Body of pancreas (tissue), 4 donors: Measurements from ENCODE around the gene ANXA6. TPM values are rescaled to one million over a fixed set of nuclear protein-coding genes. Genes with fewer than 3 reads are reported as not detected.

Experiments
- ATAC-seq: fragments of 150-250 bp; one replicate; pipeline ENCODE4 v1.9.1; 2016
- DNase-seq, 4 donors: peaks; one replicate each; pipeline ENCODE4 v3.0.0-alpha.2; 2019
- H3K27ac ChIP-seq, 4 donors: fragments of 200-600 bp; sonication (generic); 1 replicate in 3 of 4; 2 replicates in 1 of 4; pipeline versions ENCODE4 v1.5.1 to v1.6.1; 2016 to 2019; ENCODE audit warnings: mild to moderate bottlenecking in 1 of 4, mixed read lengths in 1 of 4, moderate library complexity in 1 of 4
- H3K27me3 ChIP-seq, 2 donors: fragments of 200-600 bp; sonication (generic); one replicate each; pipeline ENCODE4 v1.6.0; 2016; ENCODE audit warnings: mild to moderate bottlenecking in 1 of 2
- H3K36me3 ChIP-seq, 2 donors: fragments of 200-600 bp; sonication (generic); replicated peaks in 1 of 2; 2 replicates each; pipeline ENCODE4 v1.5.1; 2016; ENCODE audit warnings: low read depth in 2 of 2; ENCODE audit not compliant: insufficient read depth in 1 of 2
- H3K4me1 ChIP-seq: fragments of 200-600 bp; sonication (generic); one replicate; pipeline ENCODE4 v1.6.0; 2016
- H3K4me3 ChIP-seq, 2 donors: fragments of 200-600 bp; sonication (generic); 1 replicate in 1 of 2; 2 replicates in 1 of 2; pipeline ENCODE4 v1.5.1; 2016 to 2019
- H3K9me3 ChIP-seq, 3 donors: fragments of 200-600 bp; sonication (generic); 1 replicate in 2 of 3; 2 replicates in 1 of 3; pipeline ENCODE4 v1.5.1; 2016
- POLR2A ChIP-seq, 3 donors: fragments of 450-650 bp; IDR thresholded peaks; one replicate each; pipeline ENCODE4 v1.6.1; 2016; ENCODE audit warnings: antibody characterized with exemption in 3 of 3, mild to moderate bottlenecking in 2 of 3
- WGBS, 2 donors: methylation state at CpG; one replicate each; pipeline ENCODE4 v1.1.5; 2017; 5-methylcytosine and 5-hydroxymethylcytosine counted together
- intact Hi-C: fragments of 100-400 bp; cut with DNase I; formaldehyde crosslinking; loops from one replicate; pipeline ENCODE4 v1.15.1; 2023
- total RNA-seq, 2 donors: library from RNA; depleted of rRNA; stranded (reverse); fragments of >200 nt; gene quantifications; one replicate each; pipeline ENCODE4 v1.1.0, GENCODE V29; 2016
- TF ChIP-seq, protein P1 (sequence below), 7 experiments: fragments of 450-650 bp in 4 of 7; fragments of 200-600 bp in 3 of 7; sonication (generic) in 3 of 7; IDR thresholded peaks; one replicate each; pipeline ENCODE4 v1.5.1; 2016 to 2019; ENCODE audit warnings: antibody characterized with exemption in 7 of 7

Gene ANXA6
- total RNA-seq, 2 donors from 2014 or later: 60.3 to 60.4 TPM

DNA sequence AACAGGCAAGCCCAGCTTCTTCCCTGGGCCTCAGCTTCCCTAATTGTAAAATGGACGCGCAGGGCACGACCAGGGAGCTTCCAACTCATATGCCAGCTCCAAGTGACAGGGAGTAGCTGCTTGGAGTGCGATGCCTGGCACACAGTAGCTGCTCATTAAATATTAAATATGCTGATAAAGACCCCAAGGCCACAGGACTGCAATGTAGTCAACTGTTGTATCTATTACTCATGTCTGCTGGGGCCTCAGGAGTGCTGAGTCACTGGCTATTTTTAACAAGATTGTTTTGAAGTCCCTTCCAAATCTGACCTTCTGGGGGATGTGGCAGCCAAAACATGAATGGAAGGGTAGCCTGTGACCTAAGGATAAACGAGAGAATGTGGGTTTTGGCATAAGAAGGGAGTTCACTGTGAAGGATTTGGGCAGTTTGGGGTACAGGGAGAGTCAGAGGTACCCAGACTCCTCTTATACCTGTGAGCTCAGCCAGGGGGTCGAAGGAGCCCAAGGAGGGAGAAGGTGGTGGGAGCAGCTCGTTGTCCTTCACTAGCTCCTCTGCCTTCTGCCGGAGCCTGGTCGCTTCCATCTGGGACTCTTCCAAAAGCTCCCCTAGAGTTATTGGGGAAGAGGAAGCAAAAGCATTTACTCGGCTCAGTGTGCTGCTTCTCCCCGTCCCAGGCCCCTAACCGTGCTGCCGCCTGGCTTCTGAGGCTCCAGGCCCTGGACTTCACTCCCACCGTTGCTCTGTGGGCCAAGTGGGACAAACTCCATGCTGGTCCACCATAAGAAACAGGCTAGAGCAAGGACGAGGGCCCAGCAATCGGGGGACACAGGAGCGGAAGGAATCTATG lies 94.2 kb downstream of the ANXA6 start:
- peaks cover 3 to 7% of the 10 kb centered on the region in 2 donors for H3K36me3 ChIP-seq
- DNase-seq: peak; percentile 43 to 63 (median 55)

DNA sequence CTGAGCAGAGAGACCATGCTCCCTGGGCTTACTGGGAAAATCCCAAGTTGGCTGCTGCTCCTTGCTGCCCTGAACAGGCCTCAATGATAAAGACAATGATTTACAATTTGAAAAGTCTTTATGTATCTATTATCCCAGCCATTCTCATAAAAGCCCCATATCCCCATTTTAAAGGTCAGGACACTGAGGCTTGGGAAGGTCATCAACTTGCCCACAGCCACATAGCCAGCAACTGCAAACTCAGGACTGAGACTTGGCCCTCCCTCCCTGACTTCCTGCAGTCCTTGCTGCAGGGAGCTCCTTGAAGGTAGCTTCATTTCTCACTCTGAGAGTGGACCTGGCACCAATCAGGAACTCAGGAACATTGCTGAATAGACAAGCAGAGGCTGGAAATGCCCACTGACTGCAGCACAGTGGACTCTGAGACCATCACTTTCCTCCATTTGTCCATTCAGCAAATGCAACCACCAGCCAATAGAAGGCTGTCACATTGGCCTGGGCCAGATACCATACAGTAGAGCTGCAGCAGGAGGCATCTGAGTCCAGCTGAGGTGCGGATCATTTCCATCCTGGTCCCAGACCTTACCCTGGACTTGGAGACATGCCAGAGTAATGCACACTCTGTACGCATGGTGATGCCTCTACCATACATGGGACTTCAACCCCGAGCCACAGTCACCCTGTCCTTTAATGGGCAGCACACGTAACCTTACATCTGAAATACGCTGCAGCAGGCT lies 95.0 kb downstream of the ANXA6 start:
- intact Hi-C loops: no loop called here
- WGBS, 2 donors: 93 to 95% methylated on average over 5 of the region's 5 CpGs
- peaks cover 7% of the 10 kb centered on the region in 2 donors for H3K36me3 ChIP-seq
- H3K4me3 ChIP-seq: no peak overlapping the region
- no peak for TF ChIP-seq POLR2A (IDR thresholded peaks at IDR 0.05)
- TF ChIP-seq, protein P1, sequence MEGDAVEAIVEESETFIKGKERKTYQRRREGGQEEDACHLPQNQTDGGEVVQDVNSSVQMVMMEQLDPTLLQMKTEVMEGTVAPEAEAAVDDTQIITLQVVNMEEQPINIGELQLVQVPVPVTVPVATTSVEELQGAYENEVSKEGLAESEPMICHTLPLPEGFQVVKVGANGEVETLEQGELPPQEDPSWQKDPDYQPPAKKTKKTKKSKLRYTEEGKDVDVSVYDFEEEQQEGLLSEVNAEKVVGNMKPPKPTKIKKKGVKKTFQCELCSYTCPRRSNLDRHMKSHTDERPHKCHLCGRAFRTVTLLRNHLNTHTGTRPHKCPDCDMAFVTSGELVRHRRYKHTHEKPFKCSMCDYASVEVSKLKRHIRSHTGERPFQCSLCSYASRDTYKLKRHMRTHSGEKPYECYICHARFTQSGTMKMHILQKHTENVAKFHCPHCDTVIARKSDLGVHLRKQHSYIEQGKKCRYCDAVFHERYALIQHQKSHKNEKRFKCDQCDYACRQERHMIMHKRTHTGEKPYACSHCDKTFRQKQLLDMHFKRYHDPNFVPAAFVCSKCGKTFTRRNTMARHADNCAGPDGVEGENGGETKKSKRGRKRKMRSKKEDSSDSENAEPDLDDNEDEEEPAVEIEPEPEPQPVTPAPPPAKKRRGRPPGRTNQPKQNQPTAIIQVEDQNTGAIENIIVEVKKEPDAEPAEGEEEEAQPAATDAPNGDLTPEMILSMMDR (IDR thresholded peaks at IDR 0.05): no peak
- ATAC-seq: no peak
- H3K4me1 ChIP-seq: peaks cover 37% of the 10 kb centered on the region
- DNase-seq: no peak
- peak overlapping the region in 3 of 4 donors; percentile 36 to 70 (median 63) for H3K27ac ChIP-seq
- no peaks in the 10 kb centered on the region for H3K9me3 ChIP-seq
- no peaks in the 10 kb centered on the region for H3K27me3 ChIP-seq

More for the DNA sequence above, 94.2 kb downstream of the ANXA6 start:
- no peaks in the 10 kb centered on the region for H3K9me3 ChIP-seq
- TF ChIP-seq, protein P1 (IDR thresholded peaks at IDR 0.05): no peak
- no peak for TF ChIP-seq POLR2A (IDR thresholded peaks at IDR 0.05)
- peak; percentile 75 for ATAC-seq
- intact Hi-C loops: no loop called here
- H3K4me3 ChIP-seq: no peak overlapping the region
- H3K27ac ChIP-seq: peak overlapping the region; percentile 26 to 70 (median 50)
- WGBS, 2 donors: 62 to 66% methylated on average over 17 of the region's 17 CpGs
- peaks cover 45% of the 10 kb centered on the region for H3K4me1 ChIP-seq
- no peaks in the 10 kb centered on the region for H3K27me3 ChIP-seq

DNA sequence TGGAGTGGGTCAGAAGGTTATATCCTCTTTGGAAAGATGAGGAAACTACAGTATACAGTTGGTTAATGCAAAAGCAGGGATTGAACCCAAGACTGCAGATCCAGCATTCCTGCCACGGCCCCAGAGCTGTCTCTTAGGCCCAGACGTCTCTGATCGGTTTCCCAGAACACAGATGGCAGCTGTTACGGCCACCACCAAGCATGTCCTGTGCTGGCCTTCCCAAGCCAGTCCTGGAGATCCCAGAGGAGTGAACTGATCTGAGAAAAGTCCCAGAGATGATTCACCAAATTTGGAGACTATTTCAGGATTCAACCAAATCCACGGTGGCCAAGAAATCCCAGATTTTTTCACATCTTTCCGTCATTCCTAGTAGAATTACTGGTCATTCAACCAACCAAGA lies 96.8 kb downstream of the ANXA6 start:
- H3K4me3 ChIP-seq: no peak overlapping the region
- H3K9me3 ChIP-seq: no peaks in the 10 kb centered on the region
- peaks cover 36% of the 10 kb centered on the region for H3K4me1 ChIP-seq
- no peaks in the 10 kb centered on the region for H3K27me3 ChIP-seq
- no peak for ATAC-seq
- H3K27ac ChIP-seq: peak overlapping the region in 3 of 4 donors; percentile 5 to 65 (median 48)
- DNase-seq: peak in 1 of 4 donors; percentile 43
- intact Hi-C loops: no loop called here
- H3K36me3 ChIP-seq: peaks cover 7 to 9% of the 10 kb centered on the region in 2 donors
- TF ChIP-seq, protein P1 (IDR thresholded peaks at IDR 0.05): no peak
- no peak for TF ChIP-seq POLR2A (IDR thresholded peaks at IDR 0.05)
- 88 to 100% methylated on average over 6 of the region's 6 CpGs for WGBS, 2 donors

DNA sequence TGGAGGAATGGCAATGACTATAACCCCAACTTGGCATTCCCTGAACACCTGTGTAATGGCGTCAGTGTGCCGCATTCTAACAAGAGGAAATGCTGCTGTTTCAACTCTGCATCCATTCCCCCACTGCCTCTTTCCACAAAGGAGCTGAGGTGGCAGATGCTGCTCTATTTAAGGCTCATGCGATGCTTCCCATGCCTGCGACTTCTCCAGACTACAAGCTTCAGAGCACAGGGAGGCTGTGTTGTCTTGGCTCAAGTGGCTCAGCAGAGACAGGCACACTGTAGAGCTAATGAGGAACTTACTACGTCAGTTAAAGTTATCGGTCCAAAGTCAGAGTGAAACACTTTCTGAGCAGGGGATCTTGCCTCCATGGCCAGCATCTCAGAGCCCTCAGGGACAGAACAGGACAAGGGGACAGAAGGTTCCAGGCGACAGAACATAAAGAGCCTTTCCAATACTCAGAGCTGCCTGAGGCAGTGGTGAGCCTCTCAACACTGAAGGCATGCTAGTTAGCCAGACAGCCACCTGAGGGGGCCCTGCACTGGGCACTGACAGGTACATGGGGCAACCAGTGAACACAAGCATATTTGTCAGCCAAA lies 98.6 kb downstream of the ANXA6 start:
- H3K4me1 ChIP-seq: peaks cover 35% of the 10 kb centered on the region
- WGBS, 2 donors: 84 to 86% methylated on average over 6 to 7 of the region's 7 CpGs
- peak overlapping the region in 1 of 4 donors; percentile 65 for H3K27ac ChIP-seq
- no peak overlapping the region for H3K4me3 ChIP-seq
- intact Hi-C loops: no loop called here
- peaks cover 7 to 15% of the 10 kb centered on the region in 2 donors for H3K36me3 ChIP-seq
- TF ChIP-seq, protein P1 (IDR thresholded peaks at IDR 0.05): no peak
- TF ChIP-seq POLR2A (IDR thresholded peaks at IDR 0.05): no peak
- H3K27me3 ChIP-seq: no peaks in the 10 kb centered on the region
- ATAC-seq: no peak
- DNase-seq: no peak
- no peaks in the 10 kb centered on the region for H3K9me3 ChIP-seq
